SU-DHL-6 (cell line): Measurements from ENCODE around the gene GHRHR.

ENCODE experiments used
- H2AFZ ChIP-seq: fragments of 200-600 bp; sonication (generic); 2 replicates; pipeline ENCODE4 v1.6.1; 2014; ENCODE audit warnings: low read depth, mild to moderate bottlenecking, moderate library complexity, mixed read lengths, antibody characterized with exemption, low read length; ENCODE audit not compliant: severe bottlenecking
- H3F3A ChIP-seq: fragments of 200-600 bp; shearing (Covaris generic); 2 replicates; pipeline ENCODE4 v1.6.0; 2016; ENCODE audit warnings: antibody characterized with exemption, mild to moderate bottlenecking; ENCODE audit not compliant: insufficient read depth
- H3K27ac ChIP-seq: fragments of 200-600 bp; sonication (generic); 2 replicates; pipeline ENCODE4 v1.5.1; 2016; ENCODE audit warnings: low read depth, mild to moderate bottlenecking, low read length, moderate library complexity, mixed read lengths
- H3K27me3 ChIP-seq: fragments of 200-600 bp; sonication (generic), shearing (Covaris generic); 2 replicates; pipeline ENCODE4 v1.6.0; 2014; ENCODE audit warnings: mild to moderate bottlenecking, low read length
- H3K36me3 ChIP-seq: fragments of 200-600 bp; sonication (generic); 2 replicates; pipeline ENCODE4 v1.6.1; 2014; ENCODE audit warnings: mild to moderate bottlenecking, low read length, mixed read lengths
- H3K4me2 ChIP-seq: fragments of 300-600, 200-600 bp; shearing (Covaris generic), sonication (generic); 2 replicates; pipeline ENCODE4 v1.6.0; 2014; ENCODE audit warnings: low read length, low read depth, mild to moderate bottlenecking; ENCODE audit not compliant: poor library complexity, severe bottlenecking
- H3K4me3 ChIP-seq: fragments of 200-600 bp; sonication (generic); 2 replicates; pipeline ENCODE4 v1.5.1; 2014; ENCODE audit warnings: antibody characterized with exemption, low read length, mild to moderate bottlenecking, mixed read lengths; ENCODE audit not compliant: insufficient read depth, poor library complexity, severe bottlenecking
- H3K79me2 ChIP-seq: fragments of 200-600 bp; sonication (generic); 2 replicates; pipeline ENCODE4 v1.6.1; 2014; ENCODE audit warnings: mild to moderate bottlenecking, low read length, moderate library complexity; ENCODE audit not compliant: insufficient read depth
- H3K9ac ChIP-seq: fragments of 200-600 bp; sonication (generic); 2 replicates; pipeline ENCODE4 v1.7.0; 2014; ENCODE audit warnings: mild to moderate bottlenecking, low read length
- H3K9me2 ChIP-seq: fragments of 200-600 bp; sonication (generic); replicated peaks from 2 replicates; pipeline ENCODE4 v1.6.1; 2014; ENCODE audit warnings: low read length; ENCODE audit not compliant: insufficient read depth
- H3K9me3 ChIP-seq: fragments of 200-600 bp; sonication (generic); 2 replicates; pipeline ENCODE4 v1.6.1; 2014; ENCODE audit warnings: low read length, mixed read lengths; ENCODE audit not compliant: insufficient read depth
- H4K20me1 ChIP-seq: fragments of 200-600 bp; sonication (generic); 2 replicates; pipeline ENCODE4 v1.6.1; 2014; ENCODE audit warnings: low read depth, mild to moderate bottlenecking, antibody characterized with exemption, low read length, moderate library complexity, mixed read lengths
- EZH2phosphoT487 ChIP-seq: fragments of 200-600 bp; sonication (generic), shearing (Covaris generic); conservative IDR thresholded peaks from 2 replicates; pipeline ENCODE4 v1.6.1; 2018; ENCODE audit warnings: mild to moderate bottlenecking, antibody characterized with exemption, low read length, moderate library complexity, mixed read lengths
- TF ChIP-seq, protein P1 (sequence below): fragments of 200-600 bp; sonication (generic); IDR thresholded peaks from one replicate; pipeline ENCODE4 v1.5.1; 2017; ENCODE audit warnings: antibody characterized with exemption, mild to moderate bottlenecking, low read length, moderate library complexity; ENCODE audit not compliant: insufficient read depth, poor library complexity, severe bottlenecking

Gene GHRHR

GRCh38 chr7:30929686-30930085, 34.1 kb upstream of the GHRHR start:
- Histone ChIP-seq H3K79me2 (no peaks in the 10 kb centered on the region), H2AFZ (no peak overlapping the region)

DNA sequence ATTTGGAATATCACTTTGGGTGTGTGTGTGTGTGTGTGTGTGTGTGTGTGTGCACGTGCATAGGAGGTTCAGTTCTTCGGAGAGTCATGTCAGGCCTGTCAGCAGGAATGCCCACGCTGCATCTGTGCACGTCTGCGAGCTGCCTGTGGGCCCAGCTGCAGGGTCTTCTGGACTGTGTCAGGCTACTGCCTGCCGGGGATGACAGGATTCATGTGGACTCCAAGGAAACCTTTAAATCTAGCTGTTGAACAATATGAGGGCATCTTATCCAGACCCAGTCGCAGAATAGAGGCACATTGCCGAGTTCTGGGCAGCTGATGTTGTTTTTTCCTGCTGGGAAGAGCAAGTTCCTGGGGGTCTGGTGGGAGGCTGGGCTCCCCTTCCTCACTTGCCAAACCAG, 33.1 kb upstream of the GHRHR start:
- H3K4me2 ChIP-seq, result no peak overlapping the region
- no peaks in the 10 kb centered on the region; the same call in 1 of the 2 replicates for H3K27me3 ChIP-seq
- H3F3A ChIP-seq, result no peaks in the 10 kb centered on the region
- no peak overlapping the region for H3K27ac ChIP-seq
- no peak overlapping the region for H2AFZ ChIP-seq
- no peak overlapping the region for H3K4me3 ChIP-seq
- no peaks in the 10 kb centered on the region for H3K9me3 ChIP-seq
- no peaks in the 10 kb centered on the region for H3K9me2 ChIP-seq
- no peak overlapping the region for H3K9ac ChIP-seq
- TF ChIP-seq, protein P1, sequence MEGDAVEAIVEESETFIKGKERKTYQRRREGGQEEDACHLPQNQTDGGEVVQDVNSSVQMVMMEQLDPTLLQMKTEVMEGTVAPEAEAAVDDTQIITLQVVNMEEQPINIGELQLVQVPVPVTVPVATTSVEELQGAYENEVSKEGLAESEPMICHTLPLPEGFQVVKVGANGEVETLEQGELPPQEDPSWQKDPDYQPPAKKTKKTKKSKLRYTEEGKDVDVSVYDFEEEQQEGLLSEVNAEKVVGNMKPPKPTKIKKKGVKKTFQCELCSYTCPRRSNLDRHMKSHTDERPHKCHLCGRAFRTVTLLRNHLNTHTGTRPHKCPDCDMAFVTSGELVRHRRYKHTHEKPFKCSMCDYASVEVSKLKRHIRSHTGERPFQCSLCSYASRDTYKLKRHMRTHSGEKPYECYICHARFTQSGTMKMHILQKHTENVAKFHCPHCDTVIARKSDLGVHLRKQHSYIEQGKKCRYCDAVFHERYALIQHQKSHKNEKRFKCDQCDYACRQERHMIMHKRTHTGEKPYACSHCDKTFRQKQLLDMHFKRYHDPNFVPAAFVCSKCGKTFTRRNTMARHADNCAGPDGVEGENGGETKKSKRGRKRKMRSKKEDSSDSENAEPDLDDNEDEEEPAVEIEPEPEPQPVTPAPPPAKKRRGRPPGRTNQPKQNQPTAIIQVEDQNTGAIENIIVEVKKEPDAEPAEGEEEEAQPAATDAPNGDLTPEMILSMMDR, result no peak
- TF ChIP-seq EZH2phosphoT487, result no peak
- H3K79me2 ChIP-seq, result no peaks in the 10 kb centered on the region
- H3K36me3 ChIP-seq, result no peaks in the 10 kb centered on the region
- no peaks in the 10 kb centered on the region for H4K20me1 ChIP-seq

More at GRCh38 chr7:30929686-30930085, 34.1 kb upstream of the GHRHR start:
- Histone ChIP-seq H3K4me3 (no peak overlapping the region), H3K9me2 (no peaks in the 10 kb centered on the region), H3K9ac (no peak overlapping the region), H3K27me3 (no peaks in the 10 kb centered on the region; the same call in 1 of the 2 replicates), H3K9me3 (no peaks in the 10 kb centered on the region), H3F3A (no peaks in the 10 kb centered on the region), H3K36me3 (no peaks in the 10 kb centered on the region), H4K20me1 (no peaks in the 10 kb centered on the region), H3K4me2 (no peak overlapping the region), H3K27ac (no peak overlapping the region)
- TF ChIP-seq, protein P1, result no peak
- no peak for TF ChIP-seq EZH2phosphoT487

DNA sequence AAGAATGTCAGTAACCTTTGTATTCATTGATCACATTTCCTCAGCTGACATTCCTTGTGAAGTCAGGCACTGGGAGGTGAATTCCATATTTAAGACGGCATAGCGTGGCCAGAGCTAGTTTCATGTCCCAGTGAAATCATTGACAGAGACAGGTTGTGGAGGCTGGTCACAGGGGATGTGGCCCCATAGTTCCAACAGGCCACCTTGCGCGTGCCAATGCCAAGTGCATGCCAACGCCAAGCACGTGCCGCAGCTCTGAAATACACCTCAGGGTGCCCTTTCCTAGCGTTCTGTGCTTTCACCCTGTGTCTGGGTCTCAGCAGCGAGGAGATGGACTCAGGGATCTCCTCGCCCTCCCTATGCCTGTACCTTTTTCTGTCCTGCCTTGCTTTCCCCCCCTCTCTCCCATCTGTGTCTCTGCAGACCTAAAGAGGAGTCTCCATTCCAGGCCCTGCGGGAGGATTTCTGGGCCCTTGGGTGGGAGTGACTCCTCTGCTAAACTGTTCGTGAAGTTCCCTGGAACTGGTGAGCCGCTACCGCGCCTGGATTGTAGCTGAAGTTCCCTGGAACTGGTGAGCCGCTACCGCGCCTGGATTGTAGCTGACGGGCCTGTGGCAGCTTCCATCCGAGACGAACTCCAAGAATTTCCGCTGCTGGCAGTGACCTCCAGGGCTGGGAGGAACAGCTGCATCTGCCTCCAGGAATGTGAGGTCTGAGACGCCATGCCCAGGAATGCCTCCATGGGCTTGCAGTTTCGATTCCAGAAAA, 32.4 kb upstream of the GHRHR start:
- no peak overlapping the region for H3K27ac ChIP-seq
- no peaks in the 10 kb centered on the region for H3K36me3 ChIP-seq
- H3K79me2 ChIP-seq, result no peaks in the 10 kb centered on the region
- no peak overlapping the region for H2AFZ ChIP-seq
- H3F3A ChIP-seq, result no peaks in the 10 kb centered on the region
- no peaks in the 10 kb centered on the region for H3K9me2 ChIP-seq
- TF ChIP-seq EZH2phosphoT487, result no peak
- TF ChIP-seq, protein P1, result no peak
- H3K9me3 ChIP-seq, result no peaks in the 10 kb centered on the region
- no peak overlapping the region for H3K4me2 ChIP-seq
- no peak overlapping the region for H3K4me3 ChIP-seq
- no peaks in the 10 kb centered on the region; the same call in 1 of the 2 replicates for H3K27me3 ChIP-seq
- no peaks in the 10 kb centered on the region for H4K20me1 ChIP-seq
- H3K9ac ChIP-seq, result no peak overlapping the region
